Right lobe of liver (tissue), 4 donors: Measurements from ENCODE around the gene PLD5.

ENCODE experiments used
- POLR2A ChIP-seq: fragments of 450-650 bp; IDR thresholded peaks from one replicate; pipeline ENCODE4 v1.6.1; 2017; ENCODE audit warnings: antibody characterized with exemption, mild to moderate bottlenecking
- TF ChIP-seq, protein P1 (sequence below), 4 donors: fragments of 200-600 bp in 3 of 4; fragments of 450-650 bp in 1 of 4; IDR thresholded peaks; one replicate each; pipeline versions ENCODE4 v1.5.1 to v1.8.0; 2016 to 2022; ENCODE audit warnings: antibody characterized with exemption in 4 of 4, mild to moderate bottlenecking in 2 of 4
- donor health status: DM: no; HTN: no; CAD: no.
- donor health status: DM: no; HTN: no; CAD: no.
- donor health status: DM: no; HTN: yes; CAD: no.

- TF ChIP-seq, protein P1, sequence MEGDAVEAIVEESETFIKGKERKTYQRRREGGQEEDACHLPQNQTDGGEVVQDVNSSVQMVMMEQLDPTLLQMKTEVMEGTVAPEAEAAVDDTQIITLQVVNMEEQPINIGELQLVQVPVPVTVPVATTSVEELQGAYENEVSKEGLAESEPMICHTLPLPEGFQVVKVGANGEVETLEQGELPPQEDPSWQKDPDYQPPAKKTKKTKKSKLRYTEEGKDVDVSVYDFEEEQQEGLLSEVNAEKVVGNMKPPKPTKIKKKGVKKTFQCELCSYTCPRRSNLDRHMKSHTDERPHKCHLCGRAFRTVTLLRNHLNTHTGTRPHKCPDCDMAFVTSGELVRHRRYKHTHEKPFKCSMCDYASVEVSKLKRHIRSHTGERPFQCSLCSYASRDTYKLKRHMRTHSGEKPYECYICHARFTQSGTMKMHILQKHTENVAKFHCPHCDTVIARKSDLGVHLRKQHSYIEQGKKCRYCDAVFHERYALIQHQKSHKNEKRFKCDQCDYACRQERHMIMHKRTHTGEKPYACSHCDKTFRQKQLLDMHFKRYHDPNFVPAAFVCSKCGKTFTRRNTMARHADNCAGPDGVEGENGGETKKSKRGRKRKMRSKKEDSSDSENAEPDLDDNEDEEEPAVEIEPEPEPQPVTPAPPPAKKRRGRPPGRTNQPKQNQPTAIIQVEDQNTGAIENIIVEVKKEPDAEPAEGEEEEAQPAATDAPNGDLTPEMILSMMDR (IDR thresholded peaks at IDR 0.05) = no peak
- no peak for TF ChIP-seq POLR2A
These were observed 45.4 kb upstream of the PLD5 start for GRCh38 chr1:242569867-242570266.
